H1 (cell line): ENCODE results near the gene ANP32B. TPM values are rescaled to one million over a fixed set of nuclear protein-coding genes. Genes with fewer than 3 reads are reported as not detected.
"Not testable (repeated sequence)": the region's sequence is repeated elsewhere in the genome, so short reads cannot be mapped to it uniquely, and the experiment has no call there.

Experiments used
- CTCF ChIA-PET: fragments of 300-600 bp; sonication (Branson Sonifier 250); formaldehyde crosslinking; loops from one replicate; lab custom pipeline; 2021; ENCODE audit not compliant: partially characterized antibody; lab: Charles Lee
- POLR2A ChIA-PET: fragments of 300-600 bp; sonication (Branson Sonifier 250); formaldehyde crosslinking; loops from one replicate; lab custom pipeline; 2021; ENCODE audit warnings: inconsistent platforms; ENCODE audit not compliant: partially characterized antibody; lab: Charles Lee
- DNase-seq, 2 experiments: peaks; one replicate each; pipeline versions ENCODE4 v3.0.0 to v3.0.0-alpha.2; 2010 to 2022; ENCODE audit warnings: low spot score in 2 of 2, low read depth in 1 of 2, mixed read lengths in 1 of 2
- FAIRE-seq: peaks from 2 replicates; lab custom pipeline; 2011; peaks lifted over from hg19 to GRCh38; lab: Jason Lieb, UNC
- H2AFZ ChIP-seq: 2 replicates; pipeline ENCODE4 v1.8.1; 2012; ENCODE audit warnings: low read length, inconsistent platforms
- H2AK5ac ChIP-seq: 2 replicates; pipeline ENCODE4 v1.6.1; 2013; ENCODE audit warnings: low read depth, low read length
- H2BK120ac ChIP-seq: replicated peaks from 2 replicates; pipeline ENCODE3; 2013; ENCODE audit warnings: low read depth, low read length, inconsistent platforms
- H2BK12ac ChIP-seq: 2 replicates; pipeline ENCODE4 v1.6.1; 2013; ENCODE audit warnings: low read depth, low read length
- H2BK15ac ChIP-seq: 2 replicates; pipeline ENCODE4 v1.6.1; 2013; ENCODE audit warnings: low read length
- H2BK20ac ChIP-seq: 2 replicates; pipeline ENCODE4 v1.6.1; 2013; ENCODE audit warnings: low read length
- H2BK5ac ChIP-seq: 2 replicates; pipeline ENCODE4 v1.6.1; 2013; ENCODE audit warnings: low read depth, low read length
- H3K14ac ChIP-seq: 2 replicates; pipeline ENCODE4 v1.6.1; 2013; ENCODE audit warnings: inconsistent platforms; ENCODE audit not compliant: insufficient read length
- H3K18ac ChIP-seq: 2 replicates; pipeline ENCODE4 v1.6.1; 2013; ENCODE audit warnings: low read length; ENCODE audit errors: extremely low read depth
- H3K23ac ChIP-seq: 2 replicates; pipeline ENCODE4 v1.6.1; 2013; ENCODE audit warnings: inconsistent platforms; ENCODE audit not compliant: insufficient read length
- H3K23me2 ChIP-seq: 2 replicates; pipeline ENCODE4 v1.6.1; 2013; ENCODE audit warnings: low read depth, low read length
- H3K27ac ChIP-seq: 2 replicates; pipeline ENCODE4 v1.6.1; 2011; ENCODE audit warnings: low read depth, low read length, inconsistent platforms
- H3K27me3 ChIP-seq, 4 experiments: replicated peaks in 1 of 4; 1 replicate in 1 of 4; 2 replicates in 3 of 4; pipeline versions ENCODE4 v1.6.1 to v1.8.1; 2011 to 2013; ENCODE audit warnings: low read length in 3 of 4, mild to moderate bottlenecking in 3 of 4, inconsistent platforms in 2 of 4, mixed read lengths in 2 of 4, moderate library complexity in 1 of 4; ENCODE audit not compliant: control insufficient read depth in 3 of 4, insufficient read depth in 3 of 4; ENCODE audit errors: extremely low read depth in 1 of 4
- H3K36me3 ChIP-seq, 4 experiments: 2 replicates each; pipeline versions ENCODE4 v1.6.1 to v1.8.1; 2011 to 2013; ENCODE audit warnings: mild to moderate bottlenecking in 4 of 4, low read length in 3 of 4, moderate library complexity in 2 of 4, control low read depth in 1 of 4, inconsistent platforms in 1 of 4; ENCODE audit not compliant: insufficient read depth in 4 of 4, control insufficient read depth in 2 of 4
- H3K4ac ChIP-seq: replicated peaks from 2 replicates; pipeline ENCODE3; 2013; ENCODE audit warnings: low read length, low read depth, mixed read lengths, inconsistent platforms; ENCODE audit not compliant: insufficient read length
- H3K4me1 ChIP-seq, 4 experiments: replicated peaks in 1 of 4; 1 replicate in 1 of 4; 2 replicates in 3 of 4; pipeline versions ENCODE4 v1.6.1 to v1.8.1; 2011 to 2013; ENCODE audit warnings: low read length in 3 of 4, inconsistent platforms in 2 of 4, mixed read lengths in 1 of 4; ENCODE audit not compliant: insufficient read depth in 4 of 4, control insufficient read depth in 3 of 4
- H3K4me2 ChIP-seq, 2 experiments: 2 replicates each; pipeline versions ENCODE4 v1.6.1 to v1.8.1; 2011 to 2013; ENCODE audit warnings: low read depth in 2 of 2, low read length in 2 of 2, control low read depth in 1 of 2, inconsistent platforms in 1 of 2, mild to moderate bottlenecking in 1 of 2; ENCODE audit not compliant: insufficient read depth in 1 of 2
- H3K4me3 ChIP-seq, 4 experiments: fragments of 200-600, 300-600 bp in 1 of 4; sonication (generic), shearing (Covaris generic), sonication (Bioruptor Twin) in 1 of 4; 2 replicates each; pipeline versions ENCODE4 v1.5.1 to v1.8.1; 2011 to 2016; ENCODE audit warnings: low read length in 4 of 4, low read depth in 3 of 4, control low read depth in 2 of 4, inconsistent platforms in 2 of 4, mild to moderate bottlenecking in 2 of 4, mixed read lengths in 1 of 4, moderate library complexity in 1 of 4; ENCODE audit not compliant: insufficient read depth in 2 of 4; ENCODE audit errors: extremely low read depth in 1 of 4
- H3K56ac ChIP-seq: replicated peaks from 2 replicates; pipeline ENCODE3; 2013; ENCODE audit warnings: low read depth, mild to moderate bottlenecking, mixed read lengths, low read length, inconsistent platforms; ENCODE audit not compliant: insufficient read length
- H3K79me1 ChIP-seq: 2 replicates; pipeline ENCODE4 v1.6.1; 2013; ENCODE audit warnings: low read depth, low read length, control low read depth
- H3K79me2 ChIP-seq, 2 experiments: 2 replicates each; pipeline versions ENCODE4 v1.6.1 to v1.8.1; 2012 to 2013; ENCODE audit warnings: low read length in 2 of 2, mild to moderate bottlenecking in 2 of 2, inconsistent platforms in 1 of 2; ENCODE audit not compliant: insufficient read depth in 2 of 2, control insufficient read depth in 1 of 2
- H3K9ac ChIP-seq, 4 experiments: replicated peaks in 1 of 4; 1 replicate in 1 of 4; 2 replicates in 3 of 4; pipeline versions ENCODE4 v1.6.1 to v1.8.1; 2011 to 2013; ENCODE audit warnings: low read depth in 3 of 4, low read length in 3 of 4, control low read depth in 2 of 4, mild to moderate bottlenecking in 2 of 4, moderate library complexity in 2 of 4, inconsistent platforms in 1 of 4; ENCODE audit errors: extremely low read depth in 1 of 4
- H3K9me3 ChIP-seq, 2 experiments: 2 replicates each; pipeline versions ENCODE4 v1.6.1 to v1.8.1; 2012 to 2013; ENCODE audit warnings: mild to moderate bottlenecking in 2 of 2, moderate library complexity in 2 of 2, control low read depth in 1 of 2, inconsistent platforms in 1 of 2, low read depth in 1 of 2, low read length in 1 of 2, mixed read lengths in 1 of 2; ENCODE audit not compliant: insufficient read depth in 2 of 2
- H4K20me1 ChIP-seq, 2 experiments: replicated peaks in 1 of 2; 2 replicates each; pipeline versions ENCODE3 to v1.8.1; 2011 to 2013; ENCODE audit warnings: inconsistent platforms in 2 of 2, low read length in 2 of 2, mild to moderate bottlenecking in 1 of 2; ENCODE audit not compliant: insufficient read depth in 2 of 2, control insufficient read depth in 1 of 2
- H4K5ac ChIP-seq: 2 replicates; pipeline ENCODE4 v1.6.1; 2013; ENCODE audit warnings: low read length, low read depth, mixed read lengths, inconsistent platforms; ENCODE audit not compliant: insufficient read length
- H4K8ac ChIP-seq: 2 replicates; pipeline ENCODE4 v1.8.0; 2013; ENCODE audit warnings: mild to moderate bottlenecking, moderate library complexity, low read length, inconsistent platforms; ENCODE audit not compliant: insufficient read depth; ENCODE audit errors: extremely low read depth
- H4K91ac ChIP-seq: replicated peaks from 2 replicates; pipeline ENCODE3; 2013; ENCODE audit warnings: low read length, mixed read lengths, inconsistent platforms; ENCODE audit not compliant: insufficient read length
- WGBS, 2 experiments: shearing (Covaris generic) in 1 of 2; methylation state at CpG; one replicate each; pipeline versions ENCODE4 v1.1.6 to v1.1.7; 2013 to 2015; ENCODE audit warnings: low lambda C conversion rate in 2 of 2, mixed read lengths in 2 of 2, inconsistent platforms in 1 of 2, low coverage in 1 of 2, missing lambda C conversion rate in 1 of 2; ENCODE audit not compliant: insufficient replicate concordance in 2 of 2, insufficient coverage in 1 of 2, insufficient read length in 1 of 2; ENCODE audit errors: extremely low coverage in 1 of 2, missing lambda C conversion rate in 1 of 2; 5-methylcytosine and 5-hydroxymethylcytosine counted together
- polyA plus RNA-seq, 7 experiments: library from polyadenylated mRNA; depleted of rRNA in 3 of 7; stranded (reverse) in 5 of 7; unstranded in 2 of 7; fragments of >200 nt in 5 of 7; fragments of 200-250 nt in 2 of 7; gene quantifications; 1 replicate in 5 of 7; 2 replicates in 1 of 7; 4 replicates in 1 of 7; pipeline versions ENCODE4 v1.2.1 to v1.2.3, GENCODE V29; 2011 to 2013; ENCODE audit warnings: missing spikeins in 2 of 7, mixed read lengths in 2 of 7
- total RNA-seq: library from RNA; stranded (reverse); fragmentation: NEBNext Ultra II Directional; extraction: Animal tissue kit (Norgen Biotek cat#: 25700); gene quantifications from 2 replicates; pipeline ENCODE4 v1.2.1, GENCODE V29; 2021

ANP32B gene
- total and polyA plus RNA-seq, 2 of the 8 experiments (the other 6 are each of a cell fraction or from before 2014, with no cell fraction given): 7.6 to 88.1 TPM

DNA sequence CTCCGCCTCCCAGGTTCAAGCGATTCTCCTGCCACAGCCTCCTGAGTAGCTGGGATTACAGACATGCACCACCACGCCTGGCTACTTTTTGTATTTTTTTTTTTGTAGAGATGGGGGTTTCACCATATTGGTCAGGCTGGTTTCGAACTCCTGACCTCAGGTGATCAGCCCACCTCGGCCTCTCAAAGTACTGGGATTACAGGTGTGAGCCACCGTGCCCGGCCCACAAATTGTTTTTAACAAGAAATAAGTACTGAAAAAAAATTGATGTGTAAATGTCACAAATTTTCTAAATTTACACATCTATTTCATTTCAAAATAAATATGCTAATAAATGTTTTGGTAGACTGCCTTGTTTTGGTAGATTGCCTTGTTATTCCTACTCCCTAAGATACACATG, 13.5 kb downstream of the ANP32B start:
- H2BK5ac ChIP-seq, H3K23me2 ChIP-seq, H2BK12ac ChIP-seq, H3K4me2 ChIP-seq, H3K4me1 ChIP-seq, H4K5ac ChIP-seq, H2BK15ac ChIP-seq, H3K27me3 ChIP-seq, H3K4me3 ChIP-seq, H2BK120ac ChIP-seq, H3K9me3 ChIP-seq, H3K9ac ChIP-seq, DNase-seq, H3K56ac ChIP-seq, H4K8ac ChIP-seq, H3K14ac ChIP-seq, FAIRE-seq, H3K23ac ChIP-seq, H3K27ac ChIP-seq, H3K79me1 ChIP-seq, H2AFZ ChIP-seq, H3K4ac ChIP-seq, H3K18ac ChIP-seq, POLR2A ChIA-PET, H4K91ac ChIP-seq, H2BK20ac ChIP-seq, H2AK5ac ChIP-seq: not testable (repeated sequence)
- Histone ChIP-seq H3K79me2 (peaks cover 0 to 17% of the 10 kb centered on the region in 2 experiments; a peak in 2 of 4 replicates), H4K20me1 (peaks cover 5 to 12% of the 10 kb centered on the region in 2 experiments), H3K36me3 (peaks cover 0 to 30% (median 3%) of the 10 kb centered on the region in 4 experiments; a peak in 4 of 8 replicates)
- CTCF ChIA-PET: interaction anchor here (0.8 kb wide), 1 partner anchor 10 kb away, joined by 3 read pairs; no protein-coding TSS in a partner anchor
- WGBS, 2 experiments: 88% methylated on average over 7 of the region's 7 CpGs; no CpG with 5 or more reads in 1 of the 2 experiments
